NCI-H1048 (cell line): Measurements from ENCODE around the gene RABGEF1.
"Not testable (repeated sequence)": the region's sequence is repeated elsewhere in the genome, so short reads cannot be mapped to it uniquely, and the experiment has no call there.

Experiments
- DNase-seq: peaks from one replicate; lab custom pipeline; 2025; lab: John Stamatoyannopoulos, UW

The RABGEF1 gene

DNA sequence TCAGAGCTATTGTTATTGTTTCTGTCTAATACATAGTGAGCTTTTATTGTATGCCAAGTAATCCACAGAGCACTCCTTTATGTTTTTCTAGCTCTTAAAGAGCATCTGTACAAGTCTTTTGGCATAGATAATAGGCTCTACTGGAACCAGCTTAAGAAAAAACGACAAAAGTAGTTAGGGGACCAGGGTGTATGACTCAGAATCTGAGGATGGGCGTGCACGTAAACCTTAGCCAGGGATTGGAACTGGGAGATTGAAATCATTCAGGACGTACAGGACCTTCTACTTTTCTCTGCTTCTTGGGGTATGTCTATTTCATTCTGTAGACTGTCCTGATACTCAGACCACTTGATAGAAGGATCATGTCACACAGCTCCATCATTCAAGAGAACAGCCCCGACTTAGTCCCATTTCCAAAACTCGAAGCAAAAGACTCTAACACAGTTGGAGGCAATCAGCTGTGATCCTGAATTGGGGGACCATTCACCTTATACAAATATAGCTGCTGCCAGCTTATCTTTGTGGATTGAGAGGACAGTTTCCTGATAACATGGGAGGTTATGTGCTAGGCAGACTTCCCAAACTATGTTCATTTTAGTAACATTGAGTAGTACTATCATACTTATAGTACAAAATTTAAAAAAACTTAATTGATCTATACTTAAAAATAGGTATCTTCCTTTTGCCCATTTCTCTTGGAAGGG is 24.9 kb downstream of the RABGEF1 start:
- DNase-seq: not testable (repeated sequence)

DNA sequence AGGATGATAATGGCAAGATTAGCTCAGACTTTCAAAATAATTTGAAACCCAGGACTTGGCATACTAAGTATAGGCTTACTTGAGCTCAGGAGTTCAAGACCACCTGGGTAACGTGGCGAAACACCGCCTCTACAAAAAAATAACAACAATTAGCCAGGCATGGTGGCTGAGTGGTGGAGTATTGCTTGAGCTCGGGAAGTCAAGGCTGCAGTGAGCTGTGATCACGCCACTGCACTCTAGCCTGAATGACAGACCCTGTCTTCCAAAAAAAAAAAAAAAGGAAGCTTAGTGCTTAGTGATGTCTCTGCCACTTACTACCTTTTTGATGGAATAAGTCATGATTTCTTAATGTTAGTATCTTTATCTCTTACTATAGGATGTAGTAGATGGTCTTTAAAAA is 25.5 kb downstream of the RABGEF1 start:
- DNase-seq: no peak

DNA sequence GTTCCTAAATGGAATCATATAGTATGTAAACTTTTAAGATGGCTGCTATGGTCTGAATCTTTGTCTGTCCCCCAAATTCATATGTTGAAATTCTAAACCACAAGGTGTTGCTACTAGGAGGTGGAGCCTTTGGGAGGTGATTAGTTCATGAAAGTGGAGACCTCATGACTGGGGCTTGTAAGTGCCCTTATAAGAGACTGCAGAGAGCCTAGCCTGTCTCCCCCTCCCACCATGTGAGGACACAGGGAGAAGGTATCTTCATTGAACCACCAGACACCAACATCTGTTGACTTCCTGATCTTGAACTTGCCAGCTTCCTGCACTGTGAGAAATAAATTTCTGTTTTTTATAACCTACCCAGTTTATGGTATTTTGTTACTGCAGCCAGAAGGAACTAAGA is 27.0 kb downstream of the RABGEF1 start:
- not testable (repeated sequence) for DNase-seq

DNA sequence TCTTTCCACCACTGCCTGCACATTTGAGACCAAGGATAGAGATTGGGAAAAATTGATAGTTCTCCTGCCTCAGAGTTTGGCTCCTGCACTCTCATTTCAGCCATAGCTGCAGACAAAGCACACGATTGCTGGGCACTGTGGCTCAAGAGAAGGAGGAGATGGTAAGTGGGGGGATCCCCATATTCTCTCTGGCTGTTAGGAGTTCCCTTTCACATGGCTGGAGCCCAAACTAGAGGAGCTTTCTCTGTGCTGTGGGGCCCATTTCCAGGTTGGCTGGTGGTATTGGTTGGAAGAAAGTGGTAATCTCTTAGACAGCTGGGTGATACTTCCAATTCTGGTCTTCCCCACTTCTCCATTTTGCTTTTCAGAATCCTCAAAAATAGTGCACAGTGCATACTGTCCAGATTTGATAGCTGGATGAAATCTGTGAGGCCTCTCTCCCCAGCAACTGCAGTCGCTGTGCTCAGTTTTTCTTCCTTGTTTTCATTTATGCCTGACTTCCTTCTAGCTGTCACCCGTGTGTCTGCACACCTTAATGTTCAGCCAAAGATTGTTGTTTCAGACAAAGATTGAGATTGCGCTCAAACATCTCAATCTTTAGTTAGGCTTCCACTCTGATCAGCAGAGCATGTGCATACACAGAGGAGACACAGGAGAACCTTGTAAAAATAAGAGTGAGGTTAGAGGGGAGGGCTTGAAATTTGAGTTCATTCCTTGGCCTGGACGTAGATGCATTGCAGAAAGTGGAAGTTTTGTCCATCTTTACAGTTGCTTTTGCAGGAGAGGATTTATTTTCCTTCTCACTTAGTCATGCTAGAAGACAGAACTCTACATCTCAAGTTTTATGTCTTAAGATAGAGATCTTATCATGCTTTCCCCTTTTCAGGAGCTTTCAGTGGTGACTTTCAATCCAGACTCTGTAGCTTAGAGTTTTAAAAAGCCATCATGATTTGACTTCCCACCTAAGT is 28.6 kb downstream of the RABGEF1 start:
- DNase-seq: no peak

DNA sequence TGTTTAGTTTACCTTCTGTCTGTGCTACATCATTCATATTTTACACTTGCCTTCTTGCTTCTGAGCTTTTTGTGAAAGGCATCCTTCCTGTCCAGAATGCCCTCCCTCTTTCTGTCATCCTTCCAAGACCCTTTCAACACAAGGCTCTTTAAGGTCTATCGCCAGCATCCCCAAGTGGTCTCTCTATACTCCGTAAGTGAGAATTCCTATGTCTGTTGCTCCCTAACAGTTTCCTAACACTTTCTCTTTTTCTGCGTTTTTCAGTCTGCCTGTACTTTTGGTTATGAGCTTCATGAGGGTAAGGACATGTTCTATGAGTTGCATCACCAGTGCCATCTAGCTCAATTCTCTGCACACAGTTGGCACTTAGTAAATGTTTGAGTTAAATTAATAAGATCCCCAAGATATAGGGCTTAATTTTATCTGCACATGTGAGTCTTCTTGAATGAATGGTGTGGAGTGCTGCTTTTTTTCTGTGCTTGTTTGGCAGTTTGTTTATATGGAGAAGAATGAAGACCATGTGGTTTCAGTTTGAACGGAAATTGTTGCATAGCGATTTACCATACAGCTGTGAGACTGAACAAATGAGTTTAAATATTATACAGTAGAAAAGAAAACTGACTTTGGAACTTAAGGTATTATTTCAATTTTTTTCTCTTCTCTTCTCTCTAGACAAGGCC is 29.4 kb downstream of the RABGEF1 start:
- DNase-seq: no peak

DNA sequence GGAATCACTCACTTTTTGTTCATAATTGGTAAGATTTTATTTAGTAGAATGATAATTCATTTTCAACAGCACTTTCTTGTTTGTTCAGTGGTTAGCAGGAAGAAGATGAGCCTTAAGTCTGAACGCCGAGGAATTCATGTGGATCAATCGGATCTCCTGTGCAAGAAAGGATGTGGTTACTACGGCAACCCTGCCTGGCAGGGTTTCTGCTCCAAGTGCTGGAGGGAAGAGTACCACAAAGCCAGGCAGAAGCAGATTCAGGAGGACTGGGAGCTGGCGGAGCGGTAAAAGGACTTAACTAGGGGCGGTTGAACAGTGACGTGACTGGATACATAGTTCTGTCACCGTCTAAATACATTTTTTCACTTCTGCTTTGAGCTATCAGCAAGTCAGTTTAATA is 31.3 kb downstream of the RABGEF1 start:
- DNase-seq: no peak

DNA sequence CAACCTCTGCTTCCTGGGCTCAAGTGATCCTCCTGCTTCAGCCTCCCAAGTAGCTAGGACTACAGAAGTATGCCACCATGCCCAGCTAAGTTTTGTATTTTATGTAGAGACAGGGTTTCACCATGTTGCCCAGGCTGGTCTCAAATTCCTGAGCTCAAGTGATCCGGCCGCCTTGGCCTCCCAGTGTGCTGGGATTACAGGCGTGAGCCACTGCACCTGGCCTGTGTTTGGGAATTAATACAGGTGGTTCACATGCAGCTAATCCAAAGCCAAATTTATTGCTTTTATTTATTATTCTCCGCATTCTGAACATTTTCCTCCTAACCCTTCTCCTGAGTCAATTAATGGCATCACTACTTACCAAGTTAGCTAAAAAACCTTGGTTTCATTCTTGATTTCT is 33.2 kb downstream of the RABGEF1 start:
- not testable (repeated sequence) for DNase-seq

DNA sequence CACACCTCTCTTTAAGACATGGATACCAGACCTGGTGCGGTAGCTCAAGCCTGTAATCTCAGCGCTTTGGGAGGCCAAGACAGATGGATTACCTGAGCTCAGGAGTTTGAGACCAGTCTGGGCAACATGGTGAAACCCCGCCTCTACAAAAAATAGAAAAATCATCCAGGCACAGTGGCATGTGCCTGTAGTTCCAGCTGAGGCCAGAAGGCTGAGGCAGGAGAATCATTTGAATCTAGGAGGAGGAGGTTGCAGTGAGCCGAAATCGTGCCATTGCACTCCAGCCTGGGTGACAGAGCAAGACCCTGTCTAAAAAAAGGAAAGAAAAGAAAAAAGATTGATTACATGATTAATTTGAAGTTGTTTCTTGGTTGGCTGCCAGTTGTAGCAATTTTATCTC is 35.9 kb downstream of the RABGEF1 start:
- DNase-seq: not testable (repeated sequence)

DNA sequence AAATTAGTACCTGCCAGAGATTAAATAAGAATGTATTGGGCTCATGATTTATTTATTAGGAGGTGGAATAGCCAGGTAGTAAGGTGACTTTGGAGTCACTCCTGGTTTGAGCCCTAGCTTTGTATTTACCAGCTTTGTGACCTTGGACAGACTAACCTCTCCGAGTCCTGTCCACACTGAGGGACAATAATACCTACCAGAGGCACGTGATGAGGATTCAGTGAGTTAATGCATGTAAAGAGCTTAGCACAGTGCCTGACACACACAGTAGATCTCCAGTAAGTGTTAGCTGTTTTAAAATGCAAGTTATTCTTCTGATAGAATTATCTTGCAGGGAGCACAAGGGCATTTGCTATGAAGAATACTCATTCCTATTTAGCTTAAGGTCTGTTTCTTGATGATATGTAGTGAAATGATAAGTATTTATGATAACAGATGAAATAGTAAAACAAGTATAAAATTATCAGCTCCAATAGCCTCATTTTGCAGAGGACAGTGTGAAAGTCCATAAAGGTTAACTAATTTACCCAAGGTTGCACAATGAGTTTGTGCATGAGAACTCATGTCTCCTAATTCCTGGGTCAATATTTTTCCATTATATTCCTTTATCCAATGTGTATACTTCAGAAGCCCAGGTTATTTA is 36.4 kb downstream of the RABGEF1 start:
- DNase-seq: no peak

DNA sequence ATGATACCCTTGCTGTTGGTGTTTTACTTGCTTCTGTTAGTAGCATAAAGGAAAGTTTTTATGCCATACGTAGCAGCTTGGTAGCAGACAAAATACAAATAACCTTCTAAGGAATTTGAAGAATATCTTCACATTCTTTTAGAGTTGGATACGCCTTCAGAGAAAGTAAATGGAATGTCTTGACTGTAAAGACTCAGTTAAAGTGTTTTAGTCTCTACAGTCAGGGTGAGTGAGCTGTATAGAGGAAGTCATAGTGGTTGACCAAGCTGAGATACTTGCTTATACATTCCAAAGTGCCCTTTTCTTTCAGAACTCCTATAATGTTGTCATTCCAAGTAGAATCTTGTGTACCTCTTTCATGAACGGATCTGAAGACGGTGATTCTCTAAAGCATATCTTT is 37.7 kb downstream of the RABGEF1 start:
- DNase-seq: no peak

DNA sequence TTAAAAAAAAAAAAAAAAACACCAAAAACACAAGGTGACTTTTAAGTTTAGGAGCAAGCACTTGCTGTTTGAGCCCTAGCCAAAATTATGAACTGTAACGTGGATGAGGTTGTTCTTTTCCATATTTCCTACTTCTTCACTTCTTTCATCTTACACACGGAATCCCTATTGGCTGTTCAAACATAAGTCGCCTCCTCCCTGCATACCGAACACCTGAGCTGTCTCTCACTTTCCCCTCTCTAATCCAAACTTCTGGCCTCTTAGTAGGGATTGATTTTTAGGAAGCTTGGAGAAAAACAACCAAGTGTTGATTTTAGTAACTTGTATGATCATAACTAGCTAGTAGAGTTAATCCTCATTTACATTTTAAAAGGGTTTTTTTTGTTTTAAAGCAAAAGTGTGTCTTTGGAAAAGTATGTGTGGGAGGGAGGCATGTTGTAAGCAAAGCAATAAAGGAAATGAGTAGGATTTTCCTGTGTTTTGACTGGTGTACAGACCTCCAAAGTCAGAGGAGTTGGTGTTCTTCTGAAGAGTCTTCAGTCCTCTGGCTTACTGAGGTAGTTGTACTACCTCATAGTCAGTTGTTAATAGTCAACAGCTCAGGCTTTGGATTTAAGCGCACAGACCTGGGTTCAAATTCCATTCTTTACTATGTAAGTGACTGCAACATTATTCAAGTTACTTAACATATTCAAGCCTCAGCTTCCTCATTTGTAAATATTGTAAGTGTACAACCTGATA is 39.3 kb downstream of the RABGEF1 start:
- DNase-seq: no peak

DNA sequence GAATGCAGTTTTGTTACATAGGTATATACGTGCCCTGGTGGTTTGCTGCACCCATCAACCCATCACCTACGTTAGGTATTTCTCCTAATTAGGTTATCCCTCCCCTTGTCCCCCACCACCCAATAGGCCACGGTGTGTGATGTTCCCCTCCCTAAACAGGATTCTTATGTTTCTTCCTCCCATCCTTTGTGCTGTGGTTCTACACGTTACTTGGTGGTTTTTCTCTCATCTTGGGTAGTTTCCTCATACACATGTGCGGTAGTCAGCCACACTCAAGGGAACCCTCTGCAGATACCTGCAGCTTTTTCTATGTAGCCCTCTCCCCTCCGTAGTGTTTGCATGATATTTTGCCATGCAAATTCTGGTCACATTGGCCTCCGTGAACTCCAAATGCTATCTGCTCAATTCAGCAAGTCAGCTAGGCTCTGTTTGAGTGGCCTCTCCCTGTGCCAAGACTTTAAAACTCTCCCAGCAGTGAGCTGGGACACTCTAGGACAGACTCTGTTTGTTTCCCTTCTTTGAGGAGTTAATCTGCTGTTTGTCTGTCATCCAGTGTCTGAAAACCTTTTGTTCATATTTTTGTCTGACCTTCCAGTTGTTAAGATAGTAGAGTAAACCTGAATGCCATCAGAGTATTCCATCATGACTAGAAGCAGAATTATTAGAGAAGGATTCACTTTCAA is 41.0 kb downstream of the RABGEF1 start:
- no peak for DNase-seq

DNA sequence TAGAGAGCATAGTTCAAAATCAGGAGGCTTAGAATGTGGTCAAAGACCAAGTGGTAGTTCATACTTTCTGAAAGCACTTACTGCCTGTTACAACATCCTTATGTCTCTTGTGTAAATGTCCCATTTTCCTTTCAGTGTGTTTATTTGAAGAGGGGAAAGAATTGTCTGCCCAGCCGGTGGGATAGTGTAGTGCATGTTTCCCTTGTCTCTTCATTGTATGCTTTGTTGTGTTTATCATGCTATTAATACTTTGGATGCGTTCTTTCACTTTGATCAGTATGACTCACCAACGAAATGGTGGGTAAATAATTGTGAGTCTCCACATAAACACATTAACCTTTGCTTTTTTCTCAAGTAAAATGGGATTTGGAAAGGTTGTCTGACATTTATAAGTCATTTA is 42.3 kb downstream of the RABGEF1 start:
- not testable (repeated sequence) for DNase-seq

DNA sequence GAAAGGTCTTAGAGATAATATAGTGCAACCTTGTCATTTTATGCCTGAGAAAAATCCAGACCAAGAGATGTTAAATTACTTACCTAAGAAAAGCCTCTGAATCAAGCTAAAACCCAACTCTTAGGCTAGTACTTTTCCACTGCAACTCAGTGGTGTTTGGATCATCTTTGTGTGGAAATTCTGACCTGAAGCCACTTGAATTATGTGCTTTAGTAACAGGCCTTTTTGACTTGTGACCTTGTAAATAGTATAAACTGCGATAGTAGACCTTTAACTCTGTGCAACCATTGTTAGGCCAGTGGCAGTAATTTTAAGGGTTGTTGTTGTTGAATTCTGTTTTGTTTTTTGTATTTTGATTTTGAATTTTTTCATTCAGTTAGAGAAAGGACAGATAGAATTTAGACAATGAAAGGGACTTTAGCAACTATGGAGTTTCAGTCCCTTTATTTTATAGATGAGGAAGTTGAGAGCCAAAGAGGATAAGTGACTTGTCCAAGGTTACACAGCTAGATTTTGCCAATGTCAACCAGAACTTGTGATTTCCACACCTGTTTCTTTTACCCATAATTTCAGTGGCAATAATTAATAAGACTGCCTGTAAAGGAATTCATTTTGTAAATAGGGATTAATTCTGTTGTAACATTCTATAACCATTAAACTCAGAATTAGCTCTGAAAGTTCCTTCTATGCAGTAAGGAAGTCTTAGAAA is 43.5 kb downstream of the RABGEF1 start:
- not testable (repeated sequence) for DNase-seq

DNA sequence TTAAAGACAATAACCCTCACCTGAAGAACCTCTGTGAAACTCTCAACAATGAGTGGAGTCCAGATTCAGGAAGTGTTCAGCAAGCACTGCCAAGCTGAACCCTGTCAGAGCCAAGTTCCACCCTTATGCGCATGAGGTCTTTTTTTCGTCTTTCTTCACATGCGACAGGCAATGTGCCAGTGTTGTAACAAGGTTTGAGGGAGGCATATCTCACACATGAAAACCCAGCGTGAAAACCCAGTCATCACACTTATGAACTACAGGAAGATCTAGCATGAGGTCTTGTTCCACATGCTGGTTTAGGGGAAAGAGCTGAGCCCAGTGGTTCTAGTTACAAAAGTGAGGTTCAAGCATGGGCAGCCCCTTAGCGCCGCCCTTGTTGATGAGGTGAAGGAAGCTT is 49.7 kb downstream of the RABGEF1 start:
- DNase-seq: no peak

DNA sequence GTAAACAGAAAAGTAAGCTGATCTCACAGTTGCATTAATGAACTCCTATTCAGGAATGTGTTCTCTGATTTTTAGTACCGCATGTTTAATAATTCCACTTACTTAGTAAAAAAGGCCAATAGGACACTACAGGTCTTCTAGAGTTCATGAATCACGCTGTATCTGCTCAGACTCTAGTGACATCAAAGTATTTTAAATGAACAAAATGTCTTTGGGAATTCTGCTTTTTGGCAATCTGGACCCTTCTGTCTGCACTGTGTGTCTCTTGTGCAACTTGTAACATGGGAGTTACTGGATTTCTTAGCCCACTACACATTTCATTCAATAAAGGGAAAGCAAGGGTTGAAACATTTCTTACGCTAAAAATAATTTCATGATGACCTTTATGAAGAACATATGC is 50.2 kb downstream of the RABGEF1 start:
- DNase-seq: no peak

DNA sequence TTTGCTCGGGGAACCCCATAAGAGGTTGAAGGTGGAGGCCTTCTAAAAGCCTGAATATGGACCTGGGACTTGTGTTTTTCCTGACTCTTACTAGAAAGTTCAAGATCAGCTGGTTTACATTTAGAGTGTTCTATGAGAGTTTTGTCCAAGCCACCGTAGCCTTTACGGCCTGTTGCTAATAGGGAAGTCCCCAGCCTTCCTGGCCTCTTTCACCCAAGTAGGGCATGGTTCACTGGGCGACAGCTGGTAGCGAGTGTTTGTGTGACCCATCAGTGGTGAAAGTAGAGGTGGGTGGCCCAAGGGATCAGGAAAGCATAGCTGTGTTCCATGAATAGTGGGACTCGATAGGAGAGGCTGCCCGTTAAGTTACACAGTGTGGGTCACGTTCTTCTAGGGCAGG is 60.1 kb downstream of the RABGEF1 start:
- no peak for DNase-seq

DNA sequence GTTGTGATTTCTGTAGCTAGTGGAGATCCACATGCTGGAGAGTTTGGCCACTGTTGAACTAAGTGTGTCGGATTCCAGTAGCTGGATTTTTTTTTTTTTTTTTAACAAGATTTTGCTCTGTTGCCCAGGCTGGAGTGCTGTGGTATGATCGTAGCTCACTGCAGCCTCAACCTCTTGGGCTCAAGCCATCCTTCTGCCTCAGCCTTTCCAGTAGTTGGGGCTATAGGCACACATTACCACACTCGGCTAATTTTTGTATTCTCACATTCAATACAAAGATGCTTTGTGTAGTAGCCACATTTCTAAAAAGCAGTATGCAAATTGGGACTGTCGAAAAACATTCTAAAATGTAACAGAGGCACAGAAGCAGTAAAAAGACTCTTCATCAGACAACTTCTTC is 63.5 kb downstream of the RABGEF1 start:
- DNase-seq: no peak

DNA sequence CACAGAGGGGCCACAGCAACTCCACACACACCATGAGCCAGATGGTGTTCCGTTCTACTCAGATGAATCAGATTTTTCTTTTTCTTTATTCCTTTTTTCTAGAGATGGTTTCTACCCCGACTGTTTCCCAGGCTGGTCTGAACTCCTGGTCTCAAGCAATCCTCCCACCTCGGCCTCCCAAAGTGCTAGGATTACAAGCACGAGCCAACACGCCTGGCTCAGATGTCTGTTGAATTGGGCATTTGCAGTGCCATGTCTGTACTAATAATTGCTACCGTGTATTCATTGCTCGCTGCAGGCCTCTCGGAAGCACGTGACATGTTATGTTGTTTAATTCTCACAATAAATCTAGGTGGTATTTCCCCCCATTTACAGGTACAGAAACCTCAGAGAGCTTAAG is 67.2 kb downstream of the RABGEF1 start:
- no peak for DNase-seq

DNA sequence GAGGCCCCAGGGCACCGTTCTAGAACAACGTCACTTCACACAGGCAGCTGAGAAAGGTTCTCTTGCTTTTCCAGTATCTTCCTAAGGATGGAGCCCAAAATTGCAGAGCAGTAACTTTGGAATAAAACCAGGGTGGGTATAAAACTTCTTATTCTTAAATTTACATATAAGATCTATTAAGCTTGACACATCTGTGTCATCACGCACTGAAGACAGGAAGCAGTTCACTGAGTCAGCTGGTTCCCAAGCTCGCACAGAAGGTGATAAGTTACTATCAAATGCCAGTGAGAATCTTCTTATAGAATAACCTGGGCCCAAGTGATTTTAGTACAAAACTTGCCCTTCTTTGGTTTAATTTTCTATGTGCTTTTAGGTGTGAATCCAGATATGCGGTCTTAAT is 70.2 kb downstream of the RABGEF1 start:
- DNase-seq: no peak
